GM12874 (cell line): ENCODE data around the gene ATP6V0A4.
A peak's percentile ranks its signal among the peaks of the same experiment; 100 is the strongest.

Source experiments
- CTCF ChIP-seq: IDR thresholded peaks from 2 replicates; pipeline ENCODE4 v1.5.1; 2011; ENCODE audit warnings: low read depth, mild to moderate bottlenecking, control low read depth, low read length, moderate library complexity; ENCODE audit not compliant: insufficient read depth

ATP6V0A4 gene

GRCh38 chr7:138738114-138738513, 59.9 kb downstream of the ATP6V0A4 start:
- TF ChIP-seq CTCF, result no peak

- TF ChIP-seq CTCF, result no peak
These were observed 62.6 kb downstream of the ATP6V0A4 start for GRCh38 chr7:138735399-138735798.

- no peak for TF ChIP-seq CTCF
These were observed 68.6 kb downstream of the ATP6V0A4 start for GRCh38 chr7:138729444-138729843.

GRCh38 chr7:138727336-138728099, 70.5 kb downstream of the ATP6V0A4 start:
- TF ChIP-seq CTCF, result no peak

- TF ChIP-seq CTCF, result peak; percentile 16; the same call in 1 of the 2 replicates
These were observed 71.7 kb downstream of the ATP6V0A4 start for GRCh38 chr7:138726288-138726687.

GRCh38 chr7:138720286-138720685, 77.7 kb downstream of the ATP6V0A4 start:
- no peak for TF ChIP-seq CTCF

- TF ChIP-seq CTCF, result no peak
These were observed 81.1 kb downstream of the ATP6V0A4 start for GRCh38 chr7:138716889-138717288.
